Left renal pelvis (tissue), 4 donors: Measurements from ENCODE around the gene EFNB3. TPM values are rescaled to one million over a fixed set of nuclear protein-coding genes. Genes with fewer than 3 reads are reported as not detected.

ENCODE experiments used
- DNase-seq, 4 donors: peaks; one replicate each; pipeline ENCODE4 v3.0.0-alpha.2; 2013; ENCODE audit warnings: low read depth in 4 of 4, low spot score in 3 of 4
- polyA plus RNA-seq, 4 donors: library from polyadenylated mRNA; unstranded; fragments of 120-200 nt; gene quantifications; one replicate each; pipeline ENCODE4 v1.2.1, GENCODE V29; 2013; ENCODE audit not compliant: insufficient read length in 4 of 4

Gene EFNB3
- polyA plus RNA-seq, 4 donors: 19.8 to 32.6 (median 23.4) TPM

DNA sequence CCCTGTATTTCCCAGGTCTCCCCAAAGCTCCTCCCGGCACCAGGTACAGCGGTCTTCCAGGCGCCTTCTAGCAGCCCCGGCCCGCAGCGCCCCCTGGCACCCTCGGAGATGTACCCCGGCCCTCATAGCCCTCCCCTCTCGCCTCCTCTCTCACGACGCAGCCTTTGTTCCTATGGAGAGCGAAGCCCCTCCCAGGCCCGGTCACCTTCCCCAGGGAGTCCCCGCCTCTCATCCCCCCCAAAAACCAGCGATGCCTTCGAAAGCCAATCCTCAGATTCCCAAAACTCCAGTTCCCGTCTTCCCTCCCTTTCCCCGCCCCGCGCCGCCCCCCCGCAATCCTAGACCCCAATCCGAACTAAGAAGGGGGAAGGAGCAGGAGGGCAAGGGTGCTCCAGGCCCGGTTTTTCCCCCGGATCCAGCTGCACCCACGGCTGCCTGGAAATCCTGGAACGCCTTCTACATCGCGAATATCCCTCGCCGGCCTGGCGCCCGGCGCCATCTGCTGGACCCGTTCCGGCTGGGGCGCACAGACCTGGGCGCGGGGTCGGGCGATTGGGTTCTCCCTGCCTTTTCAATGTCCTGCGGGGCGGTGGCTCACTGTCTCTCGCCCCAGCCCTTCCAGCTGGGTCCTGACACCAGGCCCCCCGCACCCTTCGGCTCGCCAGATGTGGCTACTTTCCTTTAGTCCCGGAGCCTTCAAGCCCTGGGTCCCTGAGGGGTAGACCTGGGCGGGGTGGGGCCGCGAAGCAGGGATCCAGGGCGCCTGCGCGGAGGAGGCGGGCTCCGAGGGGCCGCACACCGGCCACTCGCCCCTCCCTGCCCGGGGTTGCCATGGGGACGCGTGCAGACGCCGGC lies 12.1 kb downstream of the EFNB3 start, which contains the start of gene DNAH2:
Gene DNAH2 (plus strand): TSS at position 844 of the 855 bp plus-strand sequence. CDS start 1,991 bp downstream, outside the sequence.
- peak; percentile 82 to 93 (median 88) for DNase-seq

DNA sequence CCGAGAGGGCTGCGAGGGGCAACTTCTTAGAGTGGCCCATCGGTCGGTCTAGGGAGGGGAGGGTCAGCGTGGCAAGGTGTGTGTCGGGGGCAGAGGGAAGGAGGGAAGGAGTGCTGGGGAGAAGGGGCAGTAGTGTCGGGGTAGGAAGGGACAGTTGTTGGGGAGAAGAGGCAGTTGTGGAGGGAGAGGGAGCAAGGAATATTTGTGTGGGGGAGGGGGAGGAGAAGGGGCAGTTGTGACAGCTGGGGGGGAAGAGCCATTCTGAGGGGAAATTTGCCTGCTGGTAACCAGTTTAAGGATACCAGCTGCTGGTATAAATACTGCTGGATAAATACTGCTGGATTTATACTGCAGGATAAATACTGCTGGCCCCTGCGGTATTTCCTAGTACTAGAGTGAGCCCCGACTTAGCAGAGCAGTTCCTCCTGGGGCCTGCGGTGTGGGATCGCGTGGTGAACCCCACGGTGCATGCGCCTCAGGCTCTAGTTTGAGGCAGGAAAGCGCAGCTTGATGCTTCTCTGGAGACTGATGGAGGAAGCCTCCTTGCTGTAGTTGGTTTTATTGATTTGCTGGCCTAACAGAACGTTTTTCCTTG lies 12.9 kb downstream of the EFNB3 start:
- no peak for DNase-seq

DNA sequence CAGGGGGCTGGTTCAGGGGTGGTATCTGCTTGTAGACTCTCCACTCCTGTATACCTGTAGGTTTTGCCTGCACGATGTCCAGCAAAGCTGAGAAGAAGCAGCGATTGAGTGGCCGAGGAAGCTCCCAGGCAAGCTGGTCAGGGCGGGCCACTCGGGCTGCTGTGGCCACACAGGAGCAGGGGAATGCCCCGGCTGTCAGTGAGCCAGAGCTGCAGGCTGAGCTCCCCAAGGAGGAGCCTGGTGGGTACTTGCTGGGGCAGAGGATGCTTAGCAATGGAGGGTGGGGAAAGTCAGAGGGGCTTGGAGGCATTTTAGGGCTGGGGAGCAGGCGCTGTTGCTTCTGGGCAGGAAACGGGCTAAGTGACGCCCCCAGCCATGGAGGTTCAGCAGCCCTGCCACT lies 14.7 kb downstream of the EFNB3 start:
- DNase-seq: no peak

DNA sequence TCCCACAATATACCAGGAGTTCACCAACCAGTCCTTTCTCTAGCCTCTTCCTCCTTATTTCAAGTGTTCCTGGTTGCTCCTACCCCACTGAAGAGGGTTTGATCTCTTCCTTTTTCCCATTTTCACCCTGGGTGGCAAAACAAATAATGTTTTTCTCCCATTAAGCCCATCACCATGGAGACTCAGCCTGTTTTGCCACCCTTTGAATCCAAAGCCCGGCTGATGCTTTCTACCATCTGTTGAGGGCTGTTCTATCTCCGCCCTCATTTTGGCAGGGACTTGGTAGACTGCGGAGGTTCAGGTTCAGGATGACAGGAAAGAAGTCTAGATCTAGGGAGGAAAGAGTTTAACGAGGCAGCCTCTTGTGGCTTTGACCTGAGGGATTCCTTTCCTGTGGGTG lies 15.1 kb downstream of the EFNB3 start:
- DNase-seq: no peak

DNA sequence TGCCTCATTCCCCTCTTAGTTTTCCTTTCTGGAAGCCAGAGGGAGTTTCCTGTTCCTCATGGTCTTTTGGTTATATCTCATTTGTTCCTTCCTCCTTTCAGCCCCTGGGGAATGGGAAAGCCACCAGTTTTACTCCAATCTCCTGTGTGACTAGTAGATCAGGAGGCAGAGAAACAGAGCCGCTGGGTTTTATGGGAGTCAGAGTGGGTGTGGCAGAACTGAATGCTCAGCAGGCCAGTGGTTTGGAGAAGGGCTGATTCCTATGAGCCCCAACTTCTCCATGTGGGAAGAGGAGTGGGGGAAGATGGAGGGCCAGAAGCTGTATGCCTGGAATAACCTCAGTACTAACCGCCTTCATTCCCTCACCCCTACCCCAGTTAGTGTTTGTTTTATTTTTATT lies 16.6 kb downstream of the EFNB3 start:
- DNase-seq: no peak

DNA sequence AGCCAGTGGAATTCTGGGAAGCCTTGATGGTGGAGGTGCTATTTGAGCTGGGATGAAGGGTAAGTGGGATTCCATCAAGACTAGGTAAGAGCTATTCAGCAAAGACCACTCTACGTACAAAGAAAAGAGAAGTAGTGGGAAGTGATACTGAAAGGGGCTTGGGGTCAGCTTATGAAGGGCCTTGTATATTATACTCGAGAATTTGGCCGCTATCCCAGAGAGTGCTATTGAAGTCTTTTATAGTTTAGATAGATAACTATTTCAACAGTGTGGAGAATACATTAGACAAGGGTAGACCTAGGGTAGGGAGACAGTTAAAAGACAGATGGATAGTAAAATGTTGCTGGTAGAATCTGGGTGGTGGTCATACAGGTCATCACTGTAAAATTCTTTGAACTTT lies 22.9 kb downstream of the EFNB3 start:
- DNase-seq: no peak

DNA sequence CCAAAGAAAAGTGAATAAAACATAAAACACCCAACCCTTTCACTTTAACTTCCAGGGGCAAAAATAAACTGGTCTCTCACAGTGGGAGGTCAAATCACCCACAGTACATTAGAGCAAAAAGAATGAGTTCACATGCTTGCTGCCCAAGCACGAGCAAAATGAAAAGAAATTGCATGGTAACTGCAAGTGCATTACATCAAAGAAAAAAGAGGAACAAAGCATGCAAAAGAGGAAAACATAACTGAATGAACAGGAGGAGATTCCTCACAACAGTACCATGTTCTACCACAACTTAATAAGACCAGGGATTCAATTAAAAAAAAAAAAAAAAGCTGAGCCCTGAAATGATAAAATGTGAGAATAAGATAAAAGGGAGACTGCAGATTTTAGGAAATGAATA lies 24.8 kb downstream of the EFNB3 start:
- no peak for DNase-seq

DNA sequence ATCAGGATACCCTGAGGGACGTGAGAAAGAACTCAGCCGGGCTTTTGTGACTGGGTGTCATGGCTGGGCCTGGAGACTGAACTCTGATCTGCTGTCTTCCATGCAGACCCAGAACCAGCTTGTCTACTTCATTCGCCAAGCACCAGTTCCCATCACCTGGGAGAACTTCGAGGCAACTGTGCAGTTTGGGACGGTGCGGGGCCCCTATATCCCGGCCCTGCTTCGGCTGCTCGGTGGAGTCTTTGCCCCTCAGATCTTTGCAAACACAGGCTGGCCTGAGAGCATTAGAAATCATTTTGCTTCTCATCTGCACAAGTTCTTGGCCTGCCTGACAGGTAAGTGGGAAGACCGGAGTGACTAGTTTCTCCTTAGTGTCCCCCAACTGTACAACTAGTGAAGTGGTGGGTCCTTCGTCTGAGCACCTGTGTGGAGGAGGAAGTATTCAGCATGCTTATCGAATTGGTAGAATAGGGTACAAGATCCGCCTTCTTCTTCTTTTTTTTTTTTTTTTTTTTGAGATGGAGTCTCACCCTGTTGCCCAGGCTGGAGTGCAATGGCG lies 28.1 kb downstream of the EFNB3 start:
- DNase-seq: no peak

DNA sequence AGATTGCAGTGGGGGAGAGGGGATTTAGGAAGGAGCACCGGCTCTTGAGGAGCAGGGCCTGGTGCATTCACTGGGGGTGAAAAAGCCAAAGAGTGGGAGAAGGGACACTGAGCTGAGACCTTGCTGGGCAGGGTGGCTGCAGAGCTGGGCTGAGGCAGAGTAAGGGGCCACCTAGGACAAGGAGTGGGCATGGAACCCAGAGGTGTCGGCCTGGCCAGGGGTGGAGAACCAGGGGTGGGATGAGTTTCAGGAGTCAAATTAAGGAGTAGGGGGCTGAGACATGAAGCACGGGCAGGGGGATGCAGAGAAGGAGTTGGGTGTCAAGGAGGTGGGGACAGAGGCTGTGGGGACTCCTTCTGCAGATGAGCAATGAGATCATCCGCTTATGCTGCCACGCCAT lies 32.6 kb downstream of the EFNB3 start:
- no peak for DNase-seq

DNA sequence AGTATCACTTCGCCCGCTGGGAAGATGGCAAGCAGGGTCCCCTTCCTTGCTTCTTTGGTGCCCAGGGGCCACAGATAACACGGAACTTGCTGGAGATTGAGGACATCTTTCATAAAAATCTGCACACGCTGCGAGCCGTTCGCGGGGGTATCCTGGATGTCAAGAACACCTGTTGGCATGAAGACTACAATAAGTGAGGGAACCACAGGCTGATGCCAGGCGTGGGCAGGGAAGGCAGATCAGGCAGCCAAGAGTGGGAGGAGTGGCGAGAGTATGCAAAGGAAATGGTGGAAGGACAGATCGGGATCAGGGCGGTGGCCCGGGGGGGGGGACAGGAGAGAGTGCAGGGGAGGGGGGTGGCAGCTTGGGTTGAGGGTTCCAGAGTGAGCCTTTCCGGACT lies 34.7 kb downstream of the EFNB3 start:
- no peak for DNase-seq

DNA sequence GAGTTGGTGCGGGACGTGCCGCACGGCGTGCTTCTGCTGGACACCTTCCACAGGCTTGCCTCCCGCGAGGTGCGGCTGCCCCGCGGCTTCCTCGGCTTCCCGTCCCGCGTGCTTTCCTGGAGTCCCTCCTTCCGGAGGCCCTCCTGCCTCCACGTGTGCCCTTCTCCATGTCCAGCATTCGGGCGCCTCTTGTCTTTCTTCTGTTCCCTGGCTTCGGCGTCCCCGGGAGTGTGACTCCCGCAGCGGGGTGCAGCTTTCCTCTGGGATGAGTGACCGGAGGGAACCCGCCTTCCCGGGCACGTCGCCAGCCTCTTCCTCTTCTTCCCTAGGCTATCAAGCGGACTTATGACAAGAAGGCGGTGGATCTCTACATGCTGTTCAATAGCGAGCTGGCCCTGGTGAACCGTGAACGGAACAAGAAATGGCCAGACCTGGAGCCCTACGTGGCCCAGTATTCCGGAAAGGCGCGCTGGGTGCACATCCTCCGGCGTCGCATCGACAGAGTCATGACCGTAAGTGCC lies 35.5 kb downstream of the EFNB3 start:
- DNase-seq: no peak

DNA sequence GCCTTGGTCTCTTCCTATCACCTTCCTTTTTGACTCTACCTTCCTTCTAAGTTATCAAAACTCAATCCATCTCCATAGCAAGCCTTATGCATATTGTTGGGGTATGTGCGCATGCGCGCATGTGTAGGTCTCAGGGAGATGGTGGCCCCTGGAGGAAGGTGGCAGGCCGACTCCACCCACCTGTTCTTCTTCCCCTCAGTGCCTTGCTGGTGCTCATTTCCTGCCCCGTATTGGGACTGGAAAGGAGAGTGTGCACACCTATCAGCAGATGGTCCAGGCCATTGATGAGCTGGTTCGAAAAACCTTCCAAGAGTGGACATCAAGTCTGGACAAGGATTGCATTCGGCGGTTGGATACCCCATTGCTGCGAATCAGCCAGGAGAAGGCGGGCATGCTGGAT lies 37.7 kb downstream of the EFNB3 start:
- DNase-seq: no peak

DNA sequence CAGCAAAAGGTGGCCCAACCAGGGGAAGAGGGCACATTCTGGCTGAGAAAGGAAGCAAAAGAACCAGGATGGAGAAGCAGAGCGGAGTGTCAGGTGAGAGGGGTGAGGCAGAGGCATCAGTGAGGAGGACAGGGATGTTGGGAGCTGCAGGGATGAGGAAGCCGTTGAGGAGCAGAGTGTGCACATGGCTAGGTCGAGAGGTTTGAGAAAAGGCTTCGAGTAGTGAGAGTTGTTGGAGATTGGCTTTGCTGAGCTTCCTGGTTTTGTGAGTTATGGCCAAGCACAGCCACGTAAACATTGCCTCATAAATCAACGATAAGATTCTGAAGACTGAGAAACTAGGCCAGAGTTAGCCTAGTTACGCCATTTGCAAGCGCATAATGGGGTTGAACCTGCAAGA lies 39.4 kb downstream of the EFNB3 start:
- DNase-seq: no peak

DNA sequence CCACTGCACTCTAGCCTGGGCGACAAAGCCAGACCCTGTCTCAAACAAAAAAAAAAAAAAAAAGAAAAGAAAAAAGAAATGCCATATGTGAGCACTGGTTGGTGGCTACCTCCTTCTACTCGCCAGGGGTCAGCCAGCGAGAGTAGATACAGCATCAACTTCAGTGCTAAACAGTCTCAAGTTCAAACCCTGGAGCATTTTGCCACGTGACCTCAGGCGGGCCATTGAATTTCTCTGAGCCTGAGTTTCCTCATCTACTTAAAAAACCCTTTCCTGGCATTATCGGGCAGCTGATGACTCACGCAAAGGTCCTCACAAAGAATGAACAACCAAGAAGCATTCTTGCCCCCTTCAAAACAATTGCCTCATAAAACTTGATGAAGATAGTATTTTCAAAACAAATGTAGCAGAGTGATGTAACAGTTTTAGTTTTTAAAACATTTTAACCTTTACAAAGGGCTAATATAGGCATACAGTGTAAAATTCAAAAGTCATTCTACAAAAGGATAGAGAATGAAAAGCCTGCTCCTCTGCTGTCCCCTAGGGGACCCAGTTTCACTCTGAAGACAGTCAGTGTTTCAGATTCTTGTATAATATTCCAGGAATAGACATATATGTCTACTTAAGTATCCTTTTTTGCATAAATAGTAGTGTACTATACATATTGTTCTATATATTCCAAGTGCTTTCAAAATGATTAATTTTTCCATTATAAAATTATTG lies 40.9 kb downstream of the EFNB3 start:
- DNase-seq: no peak

DNA sequence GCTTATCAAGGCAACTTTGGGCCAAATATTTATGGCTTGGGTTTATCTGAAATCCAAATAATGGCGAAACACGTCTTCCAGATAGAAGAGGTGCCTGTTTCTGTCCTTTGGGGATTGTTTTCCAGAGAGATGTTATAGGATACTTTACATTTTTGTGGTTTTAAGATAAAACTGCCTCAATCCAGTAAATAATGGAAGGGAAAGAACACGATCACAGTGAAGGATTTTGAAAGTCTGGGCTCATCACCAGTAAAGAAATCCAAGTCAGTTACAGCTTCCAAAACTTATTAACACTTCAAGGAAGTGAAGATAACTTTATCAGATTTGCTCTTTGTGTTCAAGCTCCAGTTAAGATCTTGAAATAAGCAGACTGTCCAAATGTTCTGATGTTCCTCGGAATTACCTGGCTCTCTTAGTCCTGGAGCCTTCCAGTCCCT lies 42.7 kb downstream of the EFNB3 start:
- DNase-seq: no peak

DNA sequence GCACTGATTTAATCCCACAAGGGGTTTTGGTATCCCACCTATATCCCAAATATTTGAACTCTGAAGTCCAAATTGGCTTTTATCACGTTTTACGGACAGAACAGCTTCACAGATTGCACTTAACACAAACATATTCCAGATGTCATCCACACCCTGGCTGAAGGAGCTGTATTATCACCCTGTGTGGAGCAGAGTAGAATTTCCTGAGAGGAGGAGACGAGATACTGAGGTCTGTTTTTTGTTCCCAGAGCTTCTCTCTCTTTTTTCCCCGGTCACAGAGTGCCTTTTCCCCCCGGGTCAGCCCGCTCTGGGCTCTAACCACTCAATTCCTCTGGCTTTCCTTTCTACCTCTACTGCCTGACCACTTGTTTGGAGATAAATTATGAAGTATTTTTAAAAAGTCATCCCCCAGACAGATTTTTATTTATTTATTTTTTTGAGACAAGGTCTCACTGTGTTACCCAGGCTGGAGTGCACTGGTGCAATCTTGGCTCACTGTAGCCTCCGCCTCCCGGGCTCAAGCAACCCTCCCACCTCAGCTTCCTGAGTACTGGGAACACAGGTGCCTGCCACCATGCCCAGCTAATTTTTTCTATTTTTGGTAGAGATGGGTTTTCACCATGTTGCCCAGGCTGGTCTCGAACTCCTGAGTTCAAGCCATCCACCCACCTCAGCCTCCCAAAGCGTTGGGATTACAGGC lies 43.2 kb downstream of the EFNB3 start:
- DNase-seq: no peak

DNA sequence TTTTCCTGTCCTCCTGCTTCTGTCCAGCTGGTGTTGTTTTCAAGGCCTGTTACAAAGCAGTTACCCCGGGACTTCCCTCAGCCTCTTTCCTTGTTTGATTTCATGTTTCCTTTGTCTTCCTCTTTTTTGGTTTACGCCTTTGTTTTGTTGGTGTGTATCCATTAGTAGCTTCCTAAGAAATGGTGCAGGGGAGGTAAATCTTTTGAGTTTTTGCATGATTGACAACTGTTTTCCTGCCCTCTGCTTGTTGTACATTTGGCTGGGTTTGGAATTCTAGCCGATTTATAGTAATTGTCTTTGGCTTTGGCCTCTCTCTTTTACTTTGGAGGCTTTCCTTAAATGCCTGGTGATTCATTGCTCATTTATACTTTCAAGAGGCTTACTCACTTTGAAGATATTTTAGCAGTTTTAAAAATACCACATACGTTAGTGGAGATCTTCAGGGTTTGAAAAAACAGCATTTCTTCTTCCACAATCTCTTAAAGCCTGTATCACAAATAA lies 45.4 kb downstream of the EFNB3 start:
- no peak for DNase-seq

DNA sequence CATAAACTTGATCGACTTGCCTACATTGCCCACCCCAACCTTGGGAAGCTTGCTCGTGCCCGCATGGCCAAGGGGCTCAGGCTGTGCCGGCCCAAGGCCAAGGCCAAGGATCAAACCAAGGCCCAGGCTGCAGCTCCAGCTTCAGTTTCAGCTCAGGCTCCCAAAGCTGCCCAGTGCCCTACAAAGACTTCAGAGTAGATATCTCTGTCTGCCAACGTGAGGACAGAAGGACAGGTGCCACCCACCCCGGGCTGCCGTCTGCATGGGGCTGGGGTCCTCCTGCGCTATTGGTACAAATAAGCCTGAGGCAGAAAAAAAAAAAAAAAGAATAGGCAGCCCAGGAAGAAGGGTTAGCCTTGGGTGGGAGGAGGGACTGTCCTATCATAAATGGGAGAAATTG lies 49.7 kb downstream of the EFNB3 start:
- no peak for DNase-seq

DNA sequence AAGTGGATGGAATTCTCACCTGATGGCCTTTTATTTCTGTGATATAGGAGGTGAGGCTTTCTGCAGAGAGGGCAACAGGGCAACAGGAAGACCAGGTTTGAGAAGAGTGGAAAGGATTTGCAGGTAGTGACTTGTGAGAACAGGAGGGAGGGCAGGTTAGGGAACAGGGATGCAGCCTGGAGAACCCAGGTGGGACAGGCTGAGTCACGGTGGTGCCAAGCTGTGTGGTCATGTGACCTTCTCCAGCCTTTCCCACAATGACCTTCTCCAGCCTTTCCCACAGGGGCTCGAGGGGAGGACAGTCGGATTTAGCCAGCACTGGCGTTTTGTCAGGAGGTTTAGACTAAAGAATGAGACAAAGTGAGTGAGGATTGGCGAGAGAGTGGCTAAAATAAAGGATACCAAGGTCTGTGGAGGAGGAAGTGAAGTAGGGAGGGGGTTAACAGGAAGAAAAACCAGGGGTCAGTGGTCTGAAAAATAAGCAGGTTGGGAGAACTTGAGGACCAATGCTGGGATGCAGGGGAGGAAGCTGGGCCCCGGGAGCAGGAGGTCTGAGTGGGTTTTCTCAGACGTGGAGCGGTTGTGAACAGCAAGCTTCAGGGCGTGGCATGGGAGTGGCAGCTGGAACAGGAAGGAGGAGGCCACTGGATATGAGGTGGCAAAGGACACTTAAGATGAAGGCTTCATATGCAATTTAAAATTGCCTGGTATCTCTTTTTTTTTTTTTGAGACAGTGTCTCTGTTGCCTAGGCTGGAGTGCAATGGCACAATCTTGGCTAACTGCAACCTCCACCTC lies 50.3 kb downstream of the EFNB3 start:
- DNase-seq: no peak
